ENCODE data around the gene MRAS. TPM values are rescaled to one million over a fixed set of nuclear protein-coding genes. Genes with fewer than 3 reads are reported as not detected.

Gene MRAS
- total RNA-seq, 1 experiment from 2014 or later, result 0.77 TPM

GRCh38 chr3:138448631-138449030 is 100.3 kb downstream of the MRAS start:
- no peaks in the 10 kb centered on the region for H3K36me3 ChIP-seq (ENCODE audit: insufficient read depth, low read length, poor library complexity, severe bottlenecking)
- H3K27me3 ChIP-seq (replicated peaks; ENCODE audit: insufficient read depth, low read depth, low read length, poor library complexity), result no peaks in the 10 kb centered on the region
- intact Hi-C loops (cut with micrococcal nuclease; ENCODE audit: unreplicated experiment), result no loop called here
- ChIA-PET CTCF (interaction anchor here (0.6 kb wide), 1 partner anchor 467 kb away, joined by 3 read pairs; no protein-coding TSS in a partner anchor), POLR2A (ENCODE audit: low non-redundant PET) (no interaction called here)
- no peaks in the 10 kb centered on the region for H3K4me1 ChIP-seq (ENCODE audit: insufficient read depth, low read length, poor library complexity, severe bottlenecking)
- TF ChIP-seq EZH2 (IDR thresholded peaks at IDR 0.05; ENCODE audit: borderline replicate concordance, low read depth, low read length, poor library complexity, severe bottlenecking) (no peak), CTCF (conservative IDR thresholded peaks at IDR 0.05; ENCODE audit: low read depth, low read length) (no peak)
- no TSS peak for BruUV-seq (replicated peaks)
- H3K4me3 ChIP-seq (ENCODE audit: low read depth, low read length, poor library complexity, severe bottlenecking), result no peak overlapping the region
- H3K27ac ChIP-seq (ENCODE audit: low read depth, low read length, poor library complexity, severe bottlenecking), result no peak overlapping the region
- no peaks in the 10 kb centered on the region for H3K9me3 ChIP-seq (ENCODE audit: low read depth, low read length, poor library complexity, severe bottlenecking)
- no peak for DNase-seq (ENCODE audit: low spot score)

- DNase-seq (ENCODE audit: low spot score), result no peak
- no TSS peak for BruUV-seq (replicated peaks)
- ChIA-PET CTCF (no interaction called here), POLR2A (ENCODE audit: low non-redundant PET) (no interaction called here)
- Histone ChIP-seq H3K27me3 (replicated peaks; ENCODE audit: insufficient read depth, low read depth, low read length, poor library complexity) (no peaks in the 10 kb centered on the region), H3K27ac (ENCODE audit: low read depth, low read length, poor library complexity, severe bottlenecking) (no peak overlapping the region), H3K36me3 (ENCODE audit: insufficient read depth, low read length, poor library complexity, severe bottlenecking) (no peaks in the 10 kb centered on the region), H3K9me3 (ENCODE audit: low read depth, low read length, poor library complexity, severe bottlenecking) (no peaks in the 10 kb centered on the region), H3K4me1 (ENCODE audit: insufficient read depth, low read length, poor library complexity, severe bottlenecking) (no peaks in the 10 kb centered on the region), H3K4me3 (ENCODE audit: low read depth, low read length, poor library complexity, severe bottlenecking) (no peak overlapping the region)
- intact Hi-C loops (cut with micrococcal nuclease; ENCODE audit: unreplicated experiment), result no loop called here
- TF ChIP-seq EZH2 (IDR thresholded peaks at IDR 0.05; ENCODE audit: borderline replicate concordance, low read depth, low read length, poor library complexity, severe bottlenecking) (no peak), CTCF (conservative IDR thresholded peaks at IDR 0.05; ENCODE audit: low read depth, low read length) (no peak)
Measured at GRCh38 chr3:138449490-138449889, 101.1 kb downstream of the MRAS start.

- no peaks in the 10 kb centered on the region for H3K4me1 ChIP-seq (ENCODE audit: insufficient read depth, low read length, poor library complexity, severe bottlenecking)
- BruUV-seq (replicated peaks), result no TSS peak
- ChIA-PET CTCF (no interaction called here), POLR2A (ENCODE audit: low non-redundant PET) (no interaction called here)
- no peak for DNase-seq (ENCODE audit: low spot score)
- H3K36me3 ChIP-seq (ENCODE audit: insufficient read depth, low read length, poor library complexity, severe bottlenecking), result no peaks in the 10 kb centered on the region
- no peaks in the 10 kb centered on the region for H3K9me3 ChIP-seq (ENCODE audit: low read depth, low read length, poor library complexity, severe bottlenecking)
- TF ChIP-seq EZH2 (IDR thresholded peaks at IDR 0.05; ENCODE audit: borderline replicate concordance, low read depth, low read length, poor library complexity, severe bottlenecking) (no peak), CTCF (conservative IDR thresholded peaks at IDR 0.05; ENCODE audit: low read depth, low read length) (no peak)
- no peak overlapping the region for H3K27ac ChIP-seq (ENCODE audit: low read depth, low read length, poor library complexity, severe bottlenecking)
- intact Hi-C loops (cut with micrococcal nuclease; ENCODE audit: unreplicated experiment), result no loop called here
- no peak overlapping the region for H3K4me3 ChIP-seq (ENCODE audit: low read depth, low read length, poor library complexity, severe bottlenecking)
- H3K27me3 ChIP-seq (replicated peaks; ENCODE audit: insufficient read depth, low read depth, low read length, poor library complexity), result no peaks in the 10 kb centered on the region
Measured at GRCh38 chr3:138450181-138450580, 101.8 kb downstream of the MRAS start.

Measured in A673 (cell line).